ENCODE results near the gene UXS1.
A peak's percentile ranks its signal among the peaks of the same experiment; 100 is the strongest.
"Not testable (repeated sequence)": the region's sequence is repeated elsewhere in the genome, so short reads cannot be mapped to it uniquely, and the experiment has no call there.

Gene UXS1

DNA sequence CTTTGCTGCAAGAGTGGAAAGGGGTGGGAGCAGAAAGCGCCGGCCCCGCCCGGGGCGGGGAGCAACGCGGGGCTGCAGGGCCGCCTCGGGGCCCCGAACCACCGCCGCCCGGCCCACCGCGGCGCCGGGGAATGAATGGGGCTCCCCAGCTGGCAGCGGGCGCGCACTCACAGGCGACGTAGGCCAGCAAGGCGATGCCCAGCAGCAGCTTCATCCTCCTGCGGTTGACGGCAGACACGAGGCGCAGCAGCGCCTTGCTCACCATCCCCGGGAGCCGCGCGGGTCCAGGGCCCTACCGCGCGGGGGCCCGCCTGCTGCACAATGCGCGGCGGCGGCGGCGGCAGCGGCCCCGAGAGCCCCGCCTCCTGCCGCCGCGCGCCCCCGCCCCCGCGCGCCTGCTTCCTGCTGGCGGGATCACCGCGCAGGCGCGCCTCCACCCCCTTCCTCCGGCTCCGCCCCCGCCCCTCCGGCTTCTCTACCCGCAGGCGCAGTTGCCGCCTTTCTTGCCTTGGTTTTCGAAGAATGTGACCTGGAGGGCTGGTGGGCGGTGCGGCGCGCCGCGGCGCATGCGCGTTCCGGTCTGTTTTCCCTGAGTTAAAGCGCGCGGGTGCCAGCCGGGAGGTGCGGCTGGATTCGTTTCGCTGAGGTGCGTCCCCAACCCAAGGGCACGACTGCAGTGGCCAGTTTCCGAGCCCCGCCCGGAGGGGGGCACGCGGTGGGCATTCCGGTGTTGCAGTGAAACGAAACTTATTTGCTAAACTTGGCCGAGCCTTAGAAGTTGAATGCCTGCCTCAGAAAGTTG is at the start of gene UXS1:
Gene UXS1, minus strand, starts transcription at position 325 of the 802 bp plus-strand sequence. Its CDS starts 60 bp downstream, at position 265.
- TF ChIP-seq, protein P1, sequence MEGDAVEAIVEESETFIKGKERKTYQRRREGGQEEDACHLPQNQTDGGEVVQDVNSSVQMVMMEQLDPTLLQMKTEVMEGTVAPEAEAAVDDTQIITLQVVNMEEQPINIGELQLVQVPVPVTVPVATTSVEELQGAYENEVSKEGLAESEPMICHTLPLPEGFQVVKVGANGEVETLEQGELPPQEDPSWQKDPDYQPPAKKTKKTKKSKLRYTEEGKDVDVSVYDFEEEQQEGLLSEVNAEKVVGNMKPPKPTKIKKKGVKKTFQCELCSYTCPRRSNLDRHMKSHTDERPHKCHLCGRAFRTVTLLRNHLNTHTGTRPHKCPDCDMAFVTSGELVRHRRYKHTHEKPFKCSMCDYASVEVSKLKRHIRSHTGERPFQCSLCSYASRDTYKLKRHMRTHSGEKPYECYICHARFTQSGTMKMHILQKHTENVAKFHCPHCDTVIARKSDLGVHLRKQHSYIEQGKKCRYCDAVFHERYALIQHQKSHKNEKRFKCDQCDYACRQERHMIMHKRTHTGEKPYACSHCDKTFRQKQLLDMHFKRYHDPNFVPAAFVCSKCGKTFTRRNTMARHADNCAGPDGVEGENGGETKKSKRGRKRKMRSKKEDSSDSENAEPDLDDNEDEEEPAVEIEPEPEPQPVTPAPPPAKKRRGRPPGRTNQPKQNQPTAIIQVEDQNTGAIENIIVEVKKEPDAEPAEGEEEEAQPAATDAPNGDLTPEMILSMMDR (IDR thresholded peaks at IDR 0.05; ENCODE audit: low read depth, low read length) = no peak
- peak; percentile 94 for DNase-seq (ENCODE audit: extremely low read depth, low read depth)

DNA sequence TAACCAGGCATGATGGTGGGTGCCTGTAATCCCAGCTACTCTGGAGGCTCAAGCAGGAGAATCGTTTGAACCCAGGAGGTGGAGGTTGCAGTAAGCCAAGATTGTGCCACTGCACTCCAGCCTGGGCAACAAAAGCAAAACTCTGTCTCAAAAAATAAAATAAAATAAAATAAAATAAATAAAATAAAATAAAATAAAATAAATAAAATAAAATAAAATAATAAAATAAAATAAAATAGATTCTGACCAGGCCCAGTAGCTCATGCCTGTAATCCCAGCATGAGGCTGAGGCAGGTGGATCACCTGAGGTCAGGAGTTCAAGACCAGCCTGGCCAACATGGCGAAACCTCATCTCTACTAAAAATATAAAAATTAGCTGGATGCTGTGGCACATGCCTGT is 45.4 kb upstream of the UXS1 start:
- DNase-seq (ENCODE audit: extremely low read depth, low read depth) = not testable (repeated sequence)

DNA sequence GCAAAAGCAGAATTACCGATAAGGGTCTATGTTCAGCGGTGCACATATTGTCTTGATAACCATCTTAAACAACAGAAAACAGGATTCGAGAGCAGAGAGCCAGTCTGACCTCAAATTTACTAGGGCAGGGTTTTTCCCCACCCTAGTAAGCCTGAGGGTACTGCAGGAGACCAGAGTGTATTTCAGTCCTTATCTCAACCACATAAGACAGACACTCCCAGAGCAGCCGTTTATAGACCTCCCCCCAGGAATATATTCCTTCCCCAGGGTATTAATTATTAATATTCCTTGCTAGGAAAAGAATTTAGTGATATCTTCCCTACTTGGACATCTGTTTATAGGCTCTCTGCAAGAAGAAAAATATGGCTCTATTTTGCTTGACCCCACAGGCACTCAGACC is 41.3 kb upstream of the UXS1 start:
- DNase-seq (ENCODE audit: extremely low read depth, low read depth) = not testable (repeated sequence)

DNA sequence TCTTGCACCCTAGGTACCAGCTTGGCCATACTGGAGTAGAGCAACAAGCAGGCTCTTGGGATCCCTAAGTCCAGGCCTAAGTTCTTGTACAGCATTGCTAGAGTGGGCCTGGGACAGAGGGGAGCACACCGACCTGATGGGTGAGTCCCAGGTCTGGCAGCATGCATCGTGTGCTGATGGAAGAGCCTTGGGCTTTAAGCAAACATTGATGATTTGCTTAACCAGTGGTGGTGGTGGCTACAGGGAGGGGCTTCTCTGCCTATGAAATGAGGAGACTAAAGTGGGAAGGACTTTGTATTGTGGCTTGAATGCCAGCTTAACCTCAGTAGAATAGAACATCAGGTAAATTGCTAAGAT is 39.2 kb upstream of the UXS1 start:
- TF ChIP-seq, protein P1 (IDR thresholded peaks at IDR 0.05; ENCODE audit: low read depth, low read length) = no peak
- DNase-seq (ENCODE audit: extremely low read depth, low read depth) = no peak

DNA sequence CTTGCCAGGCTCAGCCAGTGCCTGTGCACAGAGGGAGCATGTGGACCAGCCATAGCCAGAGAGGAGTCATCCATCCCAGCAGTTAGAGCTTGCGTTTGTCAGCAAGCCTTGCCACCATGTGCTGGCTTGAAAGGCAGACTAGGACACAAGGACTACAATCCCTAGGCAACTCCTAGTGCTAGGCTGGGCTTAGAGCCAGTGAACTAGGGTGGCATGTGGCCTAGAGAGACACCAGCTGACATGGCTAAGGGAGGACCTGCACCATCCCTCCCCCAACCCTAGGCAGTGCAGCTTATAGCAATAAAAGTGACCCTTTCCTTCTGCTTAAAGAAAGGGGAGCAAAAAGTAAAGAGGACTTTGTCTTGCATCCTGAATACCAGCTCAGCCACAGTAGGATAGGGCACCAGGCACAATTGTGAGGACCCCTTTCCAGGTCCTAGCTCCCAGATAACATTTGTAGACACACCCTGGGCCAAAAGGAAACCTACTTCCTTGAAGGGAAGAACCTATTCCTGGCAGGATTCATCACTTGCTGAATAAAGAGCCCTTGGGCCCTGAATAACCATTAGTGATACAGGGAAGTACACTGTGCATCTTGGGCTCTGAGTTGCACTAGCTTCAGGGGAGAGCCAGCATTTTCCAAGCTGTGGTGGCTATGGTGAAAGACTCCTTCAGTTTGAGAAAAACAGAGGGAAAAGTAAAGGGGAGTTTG is 38.7 kb upstream of the UXS1 start:
- DNase-seq (ENCODE audit: extremely low read depth, low read depth) = no peak
- TF ChIP-seq, protein P1 (IDR thresholded peaks at IDR 0.05; ENCODE audit: low read depth, low read length) = no peak

DNA sequence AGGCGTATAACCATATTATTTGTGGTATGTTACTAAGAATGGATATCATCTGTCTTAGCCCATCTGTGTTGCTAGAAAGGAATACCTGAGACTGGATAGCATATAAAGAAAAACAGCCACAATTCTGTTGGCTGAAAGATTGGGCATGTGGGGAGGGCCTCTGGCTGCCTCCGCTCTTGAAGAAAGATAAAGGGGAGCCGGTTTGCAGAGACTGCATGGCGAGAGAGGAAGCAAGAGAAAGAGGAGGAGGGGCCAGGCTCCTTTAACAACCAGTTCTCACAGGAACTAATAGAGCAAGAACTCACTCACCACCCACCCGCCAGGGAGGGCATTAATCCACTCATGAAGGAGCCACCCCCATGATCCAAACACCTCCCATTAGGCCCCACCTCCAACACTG is 29.2 kb upstream of the UXS1 start:
- TF ChIP-seq, protein P1 (IDR thresholded peaks at IDR 0.05; ENCODE audit: low read depth, low read length) = no peak
- no peak for DNase-seq (ENCODE audit: extremely low read depth, low read depth)

DNA sequence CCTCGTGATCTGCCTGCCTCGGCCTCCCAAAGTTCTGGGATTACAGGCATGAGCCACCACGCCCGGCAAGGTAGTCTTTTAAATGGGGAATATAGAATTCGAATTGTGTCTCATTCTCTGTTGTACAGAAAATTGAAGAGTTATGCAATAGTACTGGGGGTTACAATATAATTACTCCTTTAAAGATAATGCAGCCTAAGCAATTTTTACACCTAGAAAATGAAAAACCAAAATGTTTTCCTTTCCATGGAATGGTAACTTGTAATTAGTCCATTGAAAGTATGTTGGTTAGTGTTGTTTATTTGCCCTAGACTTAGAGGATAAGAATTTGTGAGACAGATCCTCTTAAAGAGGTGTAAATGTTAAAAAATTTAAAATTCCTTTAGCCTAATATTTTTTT is 28.0 kb upstream of the UXS1 start:
- DNase-seq (ENCODE audit: extremely low read depth, low read depth) = not testable (repeated sequence)

DNA sequence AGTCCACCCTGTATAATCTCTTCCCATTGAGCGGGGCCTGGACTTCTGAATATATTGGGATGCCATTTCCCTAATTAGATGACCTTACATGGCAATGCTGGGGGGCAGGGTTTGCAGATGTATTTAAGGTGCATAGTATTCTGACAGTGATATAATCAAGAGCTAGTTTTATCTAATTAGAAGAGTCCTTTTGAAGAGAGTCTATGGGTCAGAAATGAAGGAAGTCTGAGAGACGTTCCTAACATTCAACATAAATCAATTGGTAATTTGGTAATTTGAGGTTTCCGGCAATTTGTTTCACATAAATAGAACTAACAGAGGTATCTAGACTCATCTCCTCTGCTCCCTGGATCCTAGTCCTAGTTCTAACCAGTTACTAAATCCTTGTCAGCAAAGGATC is 25.7 kb upstream of the UXS1 start:
- TF ChIP-seq, protein P1 (IDR thresholded peaks at IDR 0.05; ENCODE audit: low read depth, low read length) = no peak

DNA sequence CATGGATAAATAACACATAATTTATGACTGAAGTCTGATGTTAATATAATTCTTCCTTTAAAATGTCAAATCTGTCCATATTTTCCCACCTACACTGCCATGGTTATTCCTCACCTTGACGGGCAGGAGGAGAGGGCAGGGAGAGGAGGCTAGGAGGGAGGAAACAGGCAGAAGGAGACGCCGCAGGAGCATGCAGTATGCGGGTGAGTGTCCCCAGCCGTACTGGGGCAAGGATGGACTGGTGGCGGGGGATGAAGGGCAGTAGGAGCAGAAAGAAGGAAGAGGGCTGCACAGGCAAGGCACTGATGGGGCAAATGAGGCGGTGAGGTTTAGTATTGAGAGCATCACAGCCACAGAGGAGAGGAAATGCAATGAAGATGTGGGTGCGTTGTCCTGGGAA is 25.1 kb upstream of the UXS1 start:
- DNase-seq (ENCODE audit: extremely low read depth, low read depth) = not testable (repeated sequence)

More for the DNA sequence above, 25.7 kb upstream of the UXS1 start:
- no peak for DNase-seq (ENCODE audit: extremely low read depth, low read depth)
